Measurements from ENCODE around the gene IFNA16. TPM values are rescaled to one million over a fixed set of nuclear protein-coding genes. Genes with fewer than 3 reads are reported as not detected.

IFNA16 gene
- total and polyA plus RNA-seq, 11 donors = not detected

Other genes starting within 250 kb of the IFNA16 start
- gene HACD4, start 185.7 kb downstream of the IFNA16 start, total RNA-seq = 1 to 10 TPM in 2 of 9 donors, under 1 TPM in 7; 0.33 to 2.8 (median 0.69) TPM
- under 1 TPM; 0.23 to 0.37 TPM for gene HACD4, start 185.7 kb downstream of the IFNA16 start, polyA plus RNA-seq
- gene IFNB1, start 139.4 kb downstream of the IFNA16 start, total RNA-seq = not detected
- gene IFNB1, start 139.4 kb downstream of the IFNA16 start, polyA plus RNA-seq = not detected
- not detected for gene IFNW1, start 75.5 kb downstream of the IFNA16 start, total RNA-seq
- not detected for gene IFNW1, start 75.5 kb downstream of the IFNA16 start, polyA plus RNA-seq
- gene IFNA21, start 50.7 kb downstream of the IFNA16 start, total RNA-seq = not detected
- gene IFNA21, start 50.7 kb downstream of the IFNA16 start, polyA plus RNA-seq = not detected
- gene IFNA4, start 29.7 kb downstream of the IFNA16 start, total RNA-seq = not detected
- gene IFNA4, start 29.7 kb downstream of the IFNA16 start, polyA plus RNA-seq = not detected
- not detected for gene IFNA7, start 15.1 kb downstream of the IFNA16 start, total RNA-seq
- gene IFNA7, start 15.1 kb downstream of the IFNA16 start, polyA plus RNA-seq = not detected
- not detected for gene IFNA10, start 10.2 kb downstream of the IFNA16 start, total RNA-seq
- gene IFNA10, start 10.2 kb downstream of the IFNA16 start, polyA plus RNA-seq = not detected
- gene IFNA17, start 10.9 kb upstream of the IFNA16 start, total RNA-seq = not detected
- gene IFNA17, start 10.9 kb upstream of the IFNA16 start, polyA plus RNA-seq = not detected
- gene IFNA14, start 22.7 kb upstream of the IFNA16 start, total RNA-seq = not detected
- not detected for gene IFNA14, start 22.7 kb upstream of the IFNA16 start, polyA plus RNA-seq
- gene IFNA5, start 88.0 kb upstream of the IFNA16 start, total RNA-seq = not detected
- gene IFNA5, start 88.0 kb upstream of the IFNA16 start, polyA plus RNA-seq = not detected
- gene KLHL9, start 118.1 kb upstream of the IFNA16 start, total RNA-seq = 10 to 100 TPM; 10.7 to 15.1 (median 11.8) TPM
- gene KLHL9, start 118.1 kb upstream of the IFNA16 start, polyA plus RNA-seq = 10 to 100 TPM in 1 of 2 donors, 1 to 10 TPM in 1; 4.4 to 12.6 TPM
- gene IFNA6, start 133.6 kb upstream of the IFNA16 start, total RNA-seq = not detected
- not detected for gene IFNA6, start 133.6 kb upstream of the IFNA16 start, polyA plus RNA-seq
- not detected for gene IFNA13, start 150.7 kb upstream of the IFNA16 start, total RNA-seq
- gene IFNA13, start 150.7 kb upstream of the IFNA16 start, polyA plus RNA-seq = not detected
- gene IFNA2, start 168.1 kb upstream of the IFNA16 start, total RNA-seq = not detected
- gene IFNA2, start 168.1 kb upstream of the IFNA16 start, polyA plus RNA-seq = not detected
- not detected for gene IFNA8, start 191.8 kb upstream of the IFNA16 start, total RNA-seq
- not detected for gene IFNA8, start 191.8 kb upstream of the IFNA16 start, polyA plus RNA-seq
- not detected for gene IFNA1, start 223.1 kb upstream of the IFNA16 start, total RNA-seq
- not detected for gene IFNA1, start 223.1 kb upstream of the IFNA16 start, polyA plus RNA-seq

Measured in heart left ventricle (tissue), 11 donors.